Erythroblast (primary cell): ENCODE results near the gene CTNNA2.

Experiments
- GATA1 ChIP-seq: IDR thresholded peaks from 2 replicates; pipeline ENCODE4 v1.6.1; 2011; ENCODE audit warnings: low read depth, mild to moderate bottlenecking, control low read depth, low read length, moderate library complexity
- POLR2A ChIP-seq: IDR thresholded peaks from 2 replicates; pipeline ENCODE4 v1.6.1; 2011; ENCODE audit warnings: mild to moderate bottlenecking, low read length

- TF ChIP-seq POLR2A (no peak), GATA1 (no peak)
These were observed 174.0 kb downstream of the CTNNA2 start for GRCh38 chr2:79686884-79687283.
